ENCODE data around the gene THAP5.

- peak; percentile 24 for TF ChIP-seq CTCF (IDR thresholded peaks at IDR 0.05; ENCODE audit: poor library complexity, severe bottlenecking)
- TF ChIP-seq POLR2AphosphoS5 (IDR thresholded peaks at IDR 0.05) = peak; percentile 95
- TF ChIP-seq EP300 (conservative IDR thresholded peaks at IDR 0.05; ENCODE audit: poor library complexity, severe bottlenecking) = peak; percentile 80
- TF ChIP-seq TAF1 (IDR thresholded peaks at IDR 0.05; ENCODE audit: low read depth) = peak; percentile 47
Observed at GRCh38 chr7:108525985-108526767, 43.3 kb downstream of the THAP5 start, which contains the start of gene PNPLA8.

Data from neural cell (in vitro differentiated cells).